Prostate gland (tissue), 2 donors: ENCODE data around the gene SHROOM3. TPM values are rescaled to one million over a fixed set of nuclear protein-coding genes. Genes with fewer than 3 reads are reported as not detected.

Experiments used
- DNase-seq: peaks from one replicate; pipeline ENCODE4 v3.0.0-alpha.2; 2019; ENCODE audit warnings: low spot score
- H3K27ac ChIP-seq, 2 donors: fragments of 200-600 bp; sonication (generic); 2 replicates each; pipeline ENCODE4 v1.5.1; 2017 to 2019
- H3K27me3 ChIP-seq: fragments of 200-600 bp; sonication (generic); replicated peaks from 2 replicates; pipeline ENCODE4 v1.5.1; 2019; ENCODE audit not compliant: insufficient read depth
- H3K36me3 ChIP-seq, 2 donors: fragments of 200-600 bp; sonication (generic); 1 replicate in 1 of 2; 2 replicates in 1 of 2; pipeline versions ENCODE4 v1.5.1 to v1.8.1; 2017 to 2019
- H3K4me1 ChIP-seq: fragments of 200-600 bp; sonication (generic); replicated peaks from 2 replicates; pipeline ENCODE4 v1.5.1; 2019
- H3K4me3 ChIP-seq, 2 donors: fragments of 200-600 bp; sonication (generic); 2 replicates each; pipeline ENCODE4 v1.5.1; 2017 to 2019
- H3K9me3 ChIP-seq: fragments of 200-600 bp; sonication (generic); 2 replicates; pipeline ENCODE4 v1.5.1; 2017
- POLR2A ChIP-seq: fragments of 450-650 bp; IDR thresholded peaks from one replicate; pipeline ENCODE4 v1.6.1; 2016; ENCODE audit warnings: antibody characterized with exemption, mild to moderate bottlenecking
- POLR2AphosphoS5 ChIP-seq: sonication (generic); formaldehyde crosslinking; IDR thresholded peaks from one replicate; pipeline ENCODE4 v1.6.1; 2017; ENCODE audit warnings: antibody characterized with exemption
- WGBS: methylation state at CpG from one replicate; pipeline ENCODE4 v1.1.5; 2018; 5-methylcytosine and 5-hydroxymethylcytosine counted together
- intact Hi-C: fragments of 100-400 bp; cut with DNase I; formaldehyde crosslinking; loops from one replicate; pipeline ENCODE4 v1.14.2; 2022
- total RNA-seq, 2 donors: library from RNA; depleted of rRNA; stranded (reverse); fragments of >200 nt; gene quantifications; one replicate each; pipeline ENCODE4 v1.1.0, GENCODE V29; 2016
- TF ChIP-seq, protein P1 (sequence below), 4 experiments: fragments of 200-600 bp in 2 of 4; fragments of 450-650 bp in 2 of 4; sonication (generic) in 2 of 4; IDR thresholded peaks; 1 replicate in 3 of 4; 2 replicates in 1 of 4; pipeline ENCODE4 v1.5.1; 2016 to 2019; ENCODE audit warnings: antibody characterized with exemption in 4 of 4, mild to moderate bottlenecking in 2 of 4, moderate library complexity in 2 of 4

The SHROOM3 gene
- total RNA-seq, 2 donors from 2014 or later, result 107 to 137 TPM

DNA sequence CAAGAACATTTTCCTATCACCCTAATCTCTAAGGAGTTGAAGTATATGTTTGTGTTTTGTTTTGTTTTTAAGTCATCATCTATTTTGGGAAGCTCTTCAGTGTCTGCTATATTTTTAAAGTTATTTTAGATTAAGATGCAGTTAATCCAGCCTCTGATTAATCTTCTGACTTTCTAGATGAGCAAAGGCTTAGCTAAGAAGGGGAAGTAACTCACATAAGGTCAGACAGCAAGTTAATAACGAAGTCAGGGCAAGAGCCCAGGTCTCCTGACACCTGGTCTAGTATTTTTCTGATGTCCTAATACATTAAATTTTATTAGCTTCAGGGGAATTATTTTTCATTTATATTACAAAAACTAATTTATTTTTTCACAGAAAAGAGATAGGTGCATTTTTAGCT is 294.4 kb downstream of the SHROOM3 start:
- DNase-seq, result no peak
- Histone ChIP-seq H3K4me1 (peaks cover 5% of the 10 kb centered on the region), H3K27ac (no peak overlapping the region), H3K9me3 (no peaks in the 10 kb centered on the region), H3K27me3 (no peaks in the 10 kb centered on the region), H3K4me3 (no peak overlapping the region), H3K36me3 (no peaks in the 10 kb centered on the region)
- WGBS, result 78% methylated on average over 1 of the region's 1 CpG
- intact Hi-C loops, result no loop called here
- TF ChIP-seq POLR2A, result no peak
- no peak for TF ChIP-seq POLR2AphosphoS5
- TF ChIP-seq, protein P1, sequence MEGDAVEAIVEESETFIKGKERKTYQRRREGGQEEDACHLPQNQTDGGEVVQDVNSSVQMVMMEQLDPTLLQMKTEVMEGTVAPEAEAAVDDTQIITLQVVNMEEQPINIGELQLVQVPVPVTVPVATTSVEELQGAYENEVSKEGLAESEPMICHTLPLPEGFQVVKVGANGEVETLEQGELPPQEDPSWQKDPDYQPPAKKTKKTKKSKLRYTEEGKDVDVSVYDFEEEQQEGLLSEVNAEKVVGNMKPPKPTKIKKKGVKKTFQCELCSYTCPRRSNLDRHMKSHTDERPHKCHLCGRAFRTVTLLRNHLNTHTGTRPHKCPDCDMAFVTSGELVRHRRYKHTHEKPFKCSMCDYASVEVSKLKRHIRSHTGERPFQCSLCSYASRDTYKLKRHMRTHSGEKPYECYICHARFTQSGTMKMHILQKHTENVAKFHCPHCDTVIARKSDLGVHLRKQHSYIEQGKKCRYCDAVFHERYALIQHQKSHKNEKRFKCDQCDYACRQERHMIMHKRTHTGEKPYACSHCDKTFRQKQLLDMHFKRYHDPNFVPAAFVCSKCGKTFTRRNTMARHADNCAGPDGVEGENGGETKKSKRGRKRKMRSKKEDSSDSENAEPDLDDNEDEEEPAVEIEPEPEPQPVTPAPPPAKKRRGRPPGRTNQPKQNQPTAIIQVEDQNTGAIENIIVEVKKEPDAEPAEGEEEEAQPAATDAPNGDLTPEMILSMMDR (IDR thresholded peaks at IDR 0.05), result no peak

GRCh38 chr4:76729980-76730379 is 295.0 kb downstream of the SHROOM3 start:
- WGBS, result 95% methylated on average over 1 of the region's 1 CpG
- intact Hi-C loops, result no loop called here
- no peak overlapping the region for H3K4me3 ChIP-seq
- TF ChIP-seq POLR2AphosphoS5, result no peak
- TF ChIP-seq POLR2A, result no peak
- TF ChIP-seq, protein P1 (IDR thresholded peaks at IDR 0.05), result no peak
- H3K27me3 ChIP-seq, result no peaks in the 10 kb centered on the region
- no peaks in the 10 kb centered on the region for H3K36me3 ChIP-seq
- DNase-seq, result no peak
- H3K27ac ChIP-seq, result no peak overlapping the region
- H3K4me1 ChIP-seq, result peaks cover 5% of the 10 kb centered on the region
- H3K9me3 ChIP-seq, result no peaks in the 10 kb centered on the region

- Histone ChIP-seq H3K36me3 (no peaks in the 10 kb centered on the region), H3K4me3 (no peak overlapping the region), H3K27ac (no peak overlapping the region), H3K9me3 (no peaks in the 10 kb centered on the region), H3K4me1 (peaks cover 5% of the 10 kb centered on the region), H3K27me3 (no peaks in the 10 kb centered on the region)
- DNase-seq, result no peak
- intact Hi-C loops, result no loop called here
- TF ChIP-seq, protein P1 (IDR thresholded peaks at IDR 0.05), result no peak
- TF ChIP-seq POLR2A (no peak), POLR2AphosphoS5 (no peak)
- WGBS, result 96% methylated on average over 1 of the region's 1 CpG
Observed at GRCh38 chr4:76732246-76732645, 297.2 kb downstream of the SHROOM3 start.

GRCh38 chr4:76733068-76733771 is 298.2 kb downstream of the SHROOM3 start:
- WGBS, result 51% methylated on average over 3 of the region's 3 CpGs
- no peak overlapping the region for H3K4me3 ChIP-seq
- intact Hi-C loops, result no loop called here
- TF ChIP-seq, protein P1 (IDR thresholded peaks at IDR 0.05), result peak in 3 of 4 experiments; percentile 15 to 60 (median 19)
- no peak for TF ChIP-seq POLR2A
- TF ChIP-seq POLR2AphosphoS5, result peak; percentile 22
- peak; percentile 51 for DNase-seq
- no peaks in the 10 kb centered on the region for H3K9me3 ChIP-seq
- H3K27me3 ChIP-seq, result no peaks in the 10 kb centered on the region
- no peak overlapping the region for H3K27ac ChIP-seq
- peaks cover 5% of the 10 kb centered on the region for H3K4me1 ChIP-seq
- H3K36me3 ChIP-seq, result no peaks in the 10 kb centered on the region

GRCh38 chr4:76736414-76736813 is 301.4 kb downstream of the SHROOM3 start:
- no peaks in the 10 kb centered on the region for H3K9me3 ChIP-seq
- H3K36me3 ChIP-seq, result peaks cover 0 to 4% of the 10 kb centered on the region in 2 donors
- intact Hi-C loops, result loop anchor here (5.0 kb wide), 1 partner anchor 114 kb away; no protein-coding TSS in a partner anchor
- DNase-seq, result no peak
- peaks cover 5% of the 10 kb centered on the region for H3K4me1 ChIP-seq
- no peak overlapping the region for H3K4me3 ChIP-seq
- no peak for TF ChIP-seq POLR2A
- TF ChIP-seq, protein P1 (IDR thresholded peaks at IDR 0.05), result no peak
- no peak for TF ChIP-seq POLR2AphosphoS5
- WGBS, result 67% methylated on average over 3 of the region's 3 CpGs
- no peaks in the 10 kb centered on the region for H3K27me3 ChIP-seq
- no peak overlapping the region for H3K27ac ChIP-seq
